Measurements from ENCODE around the gene BMPER.

- TF ChIP-seq CTCF (conservative IDR thresholded peaks at IDR 0.05 in 1 of 2, IDR thresholded peaks at IDR 0.05 in 1 of 2; ENCODE audit: extremely low read depth in 1 of 2, insufficient read depth in 1 of 2, low read depth in 1 of 2, low read length in 2 of 2) (no peak), EZH2 (IDR thresholded peaks at IDR 0.05; ENCODE audit: borderline replicate concordance, low read length) (no peak)
Measured at GRCh38 chr7:34139086-34139485, 233.7 kb downstream of the BMPER start.

Data from mammary epithelial cell (primary cell).